GM18505 (cell line): Measurements from ENCODE around the gene SVEP1.

Experiments
- ATAC-seq: cut with Tn5 transposase; IDR thresholded peaks from one replicate; pipeline ENCODE4 v1.9.1; 2021; ENCODE audit not compliant: unreplicated experiment
- POLR2A ChIP-seq: IDR thresholded peaks from 4 replicates; pipeline ENCODE4 v1.6.1; 2011; ENCODE audit warnings: borderline replicate concordance; ENCODE audit not compliant: insufficient read depth, insufficient read length; ENCODE audit errors: extremely low read depth

The SVEP1 gene

GRCh38 chr9:110319781-110320492, 259.6 kb downstream of the SVEP1 start:
- no peak for TF ChIP-seq POLR2A
- ATAC-seq: no peak

- TF ChIP-seq POLR2A: no peak
- no peak for ATAC-seq
Measured at GRCh38 chr9:110317911-110318310, 261.6 kb downstream of the SVEP1 start.

GRCh38 chr9:110316261-110317075, 263.1 kb downstream of the SVEP1 start:
- no peak for TF ChIP-seq POLR2A

More at GRCh38 chr9:110316261-110317075, 263.1 kb downstream of the SVEP1 start:
- peak; percentile 99 for ATAC-seq
